Measurements from ENCODE around the gene MCUR1. TPM values are rescaled to one million over a fixed set of nuclear protein-coding genes. Genes with fewer than 3 reads are reported as not detected.
"Not testable (repeated sequence)": the region's sequence is repeated elsewhere in the genome, so short reads cannot be mapped to it uniquely, and the experiment has no call there.

The MCUR1 gene
- polyA plus RNA-seq, 1 experiment = 9.5 TPM

GRCh38 chr6:13836170-13836569 lies 21.8 kb upstream of the MCUR1 start:
- no peak for TF ChIP-seq CTCF (IDR thresholded peaks at IDR 0.05; ENCODE audit: low read depth, low read length)
- peaks cover 9% of the 10 kb centered on the region for H3K27me3 ChIP-seq (ENCODE audit: control insufficient read depth, insufficient read depth, low read length)
- no peak overlapping the region for H3K4me3 ChIP-seq (ENCODE audit: low read depth, low read length)
- no peak for DNase-seq (ENCODE audit: low read depth, low spot score)
- POLR2A ChIA-PET = no interaction called here
- no peaks in the 10 kb centered on the region for H3K9me3 ChIP-seq (ENCODE audit: control insufficient read depth, insufficient read depth, low read length)
- CTCF ChIA-PET = no interaction called here
- no peak overlapping the region for H3K27ac ChIP-seq (ENCODE audit: low read depth, low read length)

- no peak overlapping the region for H3K4me3 ChIP-seq (ENCODE audit: low read depth, low read length)
- ChIA-PET CTCF (no interaction called here), POLR2A (no interaction called here)
- TF ChIP-seq CTCF (IDR thresholded peaks at IDR 0.05; ENCODE audit: low read depth, low read length) = no peak
- DNase-seq (ENCODE audit: low read depth, low spot score) = no peak
- H3K9me3 ChIP-seq (ENCODE audit: control insufficient read depth, insufficient read depth, low read length) = no peaks in the 10 kb centered on the region
- no peak overlapping the region for H3K27ac ChIP-seq (ENCODE audit: low read depth, low read length)
- H3K27me3 ChIP-seq (ENCODE audit: control insufficient read depth, insufficient read depth, low read length) = peaks cover 12% of the 10 kb centered on the region
Observed at GRCh38 chr6:13834790-13835189, 20.4 kb upstream of the MCUR1 start.

GRCh38 chr6:13834018-13834417 lies 19.7 kb upstream of the MCUR1 start:
- H3K27me3 ChIP-seq (ENCODE audit: control insufficient read depth, insufficient read depth, low read length) = peaks cover 12% of the 10 kb centered on the region
- DNase-seq (ENCODE audit: low read depth, low spot score); H3K4me3 ChIP-seq (ENCODE audit: low read depth, low read length); H3K27ac ChIP-seq (ENCODE audit: low read depth, low read length); POLR2A ChIA-PET; CTCF ChIA-PET; H3K9me3 ChIP-seq (ENCODE audit: control insufficient read depth, insufficient read depth, low read length): not testable (repeated sequence)

GRCh38 chr6:13832778-13833177 lies 18.4 kb upstream of the MCUR1 start:
- no peak for DNase-seq (ENCODE audit: low read depth, low spot score)
- CTCF ChIA-PET = interaction anchor here (0.6 kb wide), 1 partner anchor 38 kb away, joined by 3 read pairs; no protein-coding TSS in a partner anchor
- TF ChIP-seq CTCF (IDR thresholded peaks at IDR 0.05; ENCODE audit: low read depth, low read length) = no peak
- H3K27ac ChIP-seq (ENCODE audit: low read depth, low read length) = no peak overlapping the region
- H3K27me3 ChIP-seq (ENCODE audit: control insufficient read depth, insufficient read depth, low read length) = peaks cover 8% of the 10 kb centered on the region
- no peak overlapping the region for H3K4me3 ChIP-seq (ENCODE audit: low read depth, low read length)
- no peaks in the 10 kb centered on the region for H3K9me3 ChIP-seq (ENCODE audit: control insufficient read depth, insufficient read depth, low read length)
- POLR2A ChIA-PET = no interaction called here

- Histone ChIP-seq H3K4me3 (ENCODE audit: low read depth, low read length) (no peak overlapping the region), H3K27me3 (ENCODE audit: control insufficient read depth, insufficient read depth, low read length) (peaks cover 8% of the 10 kb centered on the region), H3K27ac (ENCODE audit: low read depth, low read length) (no peak overlapping the region), H3K9me3 (ENCODE audit: control insufficient read depth, insufficient read depth, low read length) (no peaks in the 10 kb centered on the region)
- DNase-seq (ENCODE audit: low read depth, low spot score) = no peak
- CTCF ChIA-PET = no interaction called here
- POLR2A ChIA-PET = no interaction called here
- no peak for TF ChIP-seq CTCF (IDR thresholded peaks at IDR 0.05; ENCODE audit: low read depth, low read length)
Observed at GRCh38 chr6:13831615-13832014, 17.3 kb upstream of the MCUR1 start.

GRCh38 chr6:13830803-13831202 lies 16.4 kb upstream of the MCUR1 start:
- Histone ChIP-seq H3K9me3 (ENCODE audit: control insufficient read depth, insufficient read depth, low read length) (no peaks in the 10 kb centered on the region), H3K4me3 (ENCODE audit: low read depth, low read length) (no peak overlapping the region), H3K27me3 (ENCODE audit: control insufficient read depth, insufficient read depth, low read length) (peaks cover 8% of the 10 kb centered on the region), H3K27ac (ENCODE audit: low read depth, low read length) (no peak overlapping the region)
- CTCF ChIA-PET = no interaction called here
- no peak for TF ChIP-seq CTCF (IDR thresholded peaks at IDR 0.05; ENCODE audit: low read depth, low read length)
- DNase-seq (ENCODE audit: low read depth, low spot score) = no peak
- POLR2A ChIA-PET = no interaction called here

- H3K4me3 ChIP-seq (ENCODE audit: low read depth, low read length); H3K27ac ChIP-seq (ENCODE audit: low read depth, low read length); H3K9me3 ChIP-seq (ENCODE audit: control insufficient read depth, insufficient read depth, low read length); H3K27me3 ChIP-seq (ENCODE audit: control insufficient read depth, insufficient read depth, low read length); POLR2A ChIA-PET; DNase-seq (ENCODE audit: low read depth, low spot score); CTCF ChIA-PET: not testable (repeated sequence)
Observed at GRCh38 chr6:13829419-13829818, 15.1 kb upstream of the MCUR1 start.

- POLR2A ChIA-PET; DNase-seq (ENCODE audit: low read depth, low spot score); H3K4me3 ChIP-seq (ENCODE audit: low read depth, low read length); H3K27ac ChIP-seq (ENCODE audit: low read depth, low read length); H3K27me3 ChIP-seq (ENCODE audit: control insufficient read depth, insufficient read depth, low read length); H3K9me3 ChIP-seq (ENCODE audit: control insufficient read depth, insufficient read depth, low read length); CTCF ChIA-PET: not testable (repeated sequence)
Observed at GRCh38 chr6:13828656-13829301, 14.4 kb upstream of the MCUR1 start.

Data from AG04450 (cell line).